Measurements from ENCODE around the gene PROCA1. TPM values are rescaled to one million over a fixed set of nuclear protein-coding genes. Genes with fewer than 3 reads are reported as not detected.

Gene PROCA1
- total RNA-seq, 1 donor from 2014 or later: 0.26 TPM

GRCh38 chr17:28700830-28701492 is 10.7 kb downstream of the PROCA1 start:
- DNase-seq (ENCODE audit: low read depth) (no peak), FAIRE-seq (peak; percentile 13)
- Histone ChIP-seq H3K4me3 (ENCODE audit: low read depth, low read length) (no peak overlapping the region), H3K27me3 (ENCODE audit: control insufficient read depth, insufficient read depth, low read length) (no peaks in the 10 kb centered on the region), H3K36me3 (ENCODE audit: control insufficient read depth, insufficient read depth, low read length) (peaks cover 50% of the 10 kb centered on the region)
- no peak for TF ChIP-seq CTCF (IDR thresholded peaks at IDR 0.05; ENCODE audit: insufficient read depth, low read length, severe bottlenecking)

- no peak for FAIRE-seq
- TF ChIP-seq CTCF (IDR thresholded peaks at IDR 0.05; ENCODE audit: insufficient read depth, low read length, severe bottlenecking): no peak
- H3K27me3 ChIP-seq (ENCODE audit: control insufficient read depth, insufficient read depth, low read length): no peaks in the 10 kb centered on the region
- H3K4me3 ChIP-seq (ENCODE audit: low read depth, low read length): no peak overlapping the region
- no peak for DNase-seq (ENCODE audit: low read depth)
- peaks cover 53% of the 10 kb centered on the region for H3K36me3 ChIP-seq (ENCODE audit: control insufficient read depth, insufficient read depth, low read length)
Measured at GRCh38 chr17:28700278-28700677, 11.4 kb downstream of the PROCA1 start.

- FAIRE-seq (no peak), DNase-seq (ENCODE audit: low read depth) (no peak)
- H3K27me3 ChIP-seq (ENCODE audit: control insufficient read depth, insufficient read depth, low read length): no peaks in the 10 kb centered on the region
- H3K4me3 ChIP-seq (ENCODE audit: low read depth, low read length): no peak overlapping the region
- H3K36me3 ChIP-seq (ENCODE audit: control insufficient read depth, insufficient read depth, low read length): peaks cover 54% of the 10 kb centered on the region
- no peak for TF ChIP-seq CTCF (IDR thresholded peaks at IDR 0.05; ENCODE audit: insufficient read depth, low read length, severe bottlenecking)
Measured at GRCh38 chr17:28698253-28698941, 13.3 kb downstream of the PROCA1 start.

DNA sequence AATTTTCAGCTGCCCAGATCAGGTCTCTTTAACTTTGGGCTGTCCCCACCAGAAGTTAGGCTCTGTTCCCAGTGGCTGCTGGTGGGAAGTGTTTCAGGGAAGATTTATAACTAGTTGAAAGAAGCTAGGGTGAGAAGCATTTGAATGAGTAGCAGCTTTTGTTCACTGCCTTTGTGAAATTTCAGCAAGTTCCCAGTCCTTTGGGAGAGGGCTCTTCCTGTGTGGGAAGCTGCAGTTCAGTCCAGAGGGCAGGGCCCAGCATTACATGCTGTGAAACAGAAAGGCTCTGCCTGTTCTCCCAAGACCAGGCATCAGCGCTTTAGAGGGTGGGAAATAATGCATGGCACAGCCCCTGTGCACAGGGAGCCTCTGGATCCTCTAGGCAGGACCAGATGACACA is 17.8 kb downstream of the PROCA1 start:
- TF ChIP-seq CTCF (IDR thresholded peaks at IDR 0.05; ENCODE audit: insufficient read depth, low read length, severe bottlenecking): no peak
- FAIRE-seq (no peak), DNase-seq (ENCODE audit: low read depth) (no peak)
- Histone ChIP-seq H3K4me3 (ENCODE audit: low read depth, low read length) (no peak overlapping the region), H3K36me3 (ENCODE audit: control insufficient read depth, insufficient read depth, low read length) (peaks cover 41% of the 10 kb centered on the region), H3K27me3 (ENCODE audit: control insufficient read depth, insufficient read depth, low read length) (no peaks in the 10 kb centered on the region)

- H3K27me3 ChIP-seq (ENCODE audit: control insufficient read depth, insufficient read depth, low read length): no peaks in the 10 kb centered on the region
- TF ChIP-seq CTCF (IDR thresholded peaks at IDR 0.05; ENCODE audit: insufficient read depth, low read length, severe bottlenecking): no peak
- DNase-seq (ENCODE audit: low read depth) (no peak), FAIRE-seq (no peak)
- peaks cover 34% of the 10 kb centered on the region for H3K36me3 ChIP-seq (ENCODE audit: control insufficient read depth, insufficient read depth, low read length)
- H3K4me3 ChIP-seq (ENCODE audit: low read depth, low read length): no peak overlapping the region
Measured at GRCh38 chr17:28689011-28689410, 22.7 kb downstream of the PROCA1 start.

Measured in bronchial epithelial cell (primary cell).